HG03108 (cell line): ENCODE data around the gene BRS3.
"Not testable (repeated sequence)": the region's sequence is repeated elsewhere in the genome, so short reads cannot be mapped to it uniquely, and the experiment has no call there.

Experiments
- ATAC-seq: cut with Tn5 transposase; IDR thresholded peaks from one replicate; pipeline ENCODE4 v1.9.1; 2021; ENCODE audit warnings: moderate library complexity; ENCODE audit not compliant: unreplicated experiment

The BRS3 gene

GRCh38 chrX:136487647-136488046 lies at the start of gene BRS3:
Gene BRS3, plus strand, starts transcription at chrX:136487947. Its CDS starts 168 bp downstream, at chrX:136488115.
- ATAC-seq, result no peak

DNA sequence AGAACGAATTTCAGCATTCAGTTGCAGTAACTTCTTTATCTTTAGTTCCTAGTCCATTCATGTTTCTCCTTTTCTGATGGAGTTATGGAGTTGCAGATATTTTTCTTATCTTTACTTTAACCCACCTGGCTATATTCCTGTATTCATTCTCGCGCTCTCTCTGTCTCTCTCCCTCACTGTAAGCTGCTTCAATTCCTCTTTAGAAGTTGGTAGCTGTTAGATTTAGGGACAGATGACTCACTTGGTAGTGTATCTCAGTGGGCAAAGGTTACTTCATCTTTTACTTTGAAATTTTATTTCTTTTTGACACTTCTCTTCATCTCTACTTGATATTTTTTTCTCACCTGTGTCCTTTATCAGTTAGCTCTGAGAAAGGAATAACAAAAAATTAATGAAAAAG lies 49.6 kb upstream of the BRS3 start:
- no peak for ATAC-seq

DNA sequence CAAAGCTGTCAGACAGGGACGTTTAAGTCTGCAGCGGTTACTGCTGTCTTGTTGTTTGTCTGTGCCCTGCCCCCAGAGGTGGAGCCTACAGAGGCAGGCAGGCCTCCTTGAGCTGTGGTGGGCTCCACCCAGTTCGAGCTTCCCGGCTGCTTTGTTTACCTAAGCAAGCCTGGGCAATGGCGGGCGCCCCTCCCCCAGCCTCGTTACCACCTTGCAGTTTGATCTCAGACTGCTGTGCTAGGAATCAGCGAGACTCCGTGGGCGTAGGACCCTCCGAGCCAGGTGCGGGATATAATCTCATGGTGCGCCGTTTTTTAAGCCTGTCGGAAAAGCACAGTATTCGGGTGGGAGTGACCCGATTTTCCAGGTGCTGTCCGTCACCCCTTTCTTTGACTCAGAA lies 42.1 kb upstream of the BRS3 start:
- not testable (repeated sequence) for ATAC-seq

GRCh38 chrX:136446208-136446607 lies 41.5 kb upstream of the BRS3 start:
- no peak for ATAC-seq

DNA sequence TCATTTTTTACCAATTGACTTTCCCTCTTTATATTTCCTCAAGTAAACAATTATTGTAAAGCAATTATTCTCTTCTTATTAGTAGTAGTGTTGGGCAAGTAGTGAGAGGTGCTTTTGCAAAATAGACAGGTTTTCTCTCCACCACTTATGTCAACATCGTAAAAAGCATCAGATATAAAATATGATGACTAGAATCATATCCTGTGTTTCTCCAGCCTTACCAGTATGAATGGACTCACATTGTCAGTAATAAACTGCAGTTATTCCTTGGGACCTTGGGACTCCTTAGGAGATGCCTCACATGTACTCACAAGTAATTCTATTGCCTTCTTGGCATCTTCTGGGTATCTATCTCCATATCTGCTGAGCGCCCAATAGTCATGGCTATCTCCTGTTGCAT lies 40.4 kb upstream of the BRS3 start:
- ATAC-seq, result no peak

GRCh38 chrX:136447968-136448367 lies 39.8 kb upstream of the BRS3 start:
- ATAC-seq, result no peak

- no peak for ATAC-seq
These were observed 37.5 kb upstream of the BRS3 start for GRCh38 chrX:136450050-136450830.

DNA sequence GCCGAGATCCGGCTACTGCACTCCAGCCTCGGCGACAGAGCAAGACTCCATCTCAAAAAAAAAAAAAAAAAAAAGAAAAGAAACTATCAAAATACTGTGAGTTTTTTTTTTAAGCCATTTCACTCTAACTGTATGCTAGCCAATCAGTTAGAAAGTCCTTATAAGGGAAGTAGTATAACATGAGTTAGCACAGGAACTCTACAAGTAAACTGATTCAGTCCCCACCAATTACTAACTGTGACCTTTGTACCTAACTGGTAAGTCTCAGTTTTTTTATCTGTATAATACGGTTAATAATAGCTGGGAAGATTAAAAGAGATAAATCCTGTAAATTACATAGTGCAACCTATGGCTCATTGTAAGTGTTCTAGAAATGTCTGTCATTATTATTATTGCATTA lies 35.1 kb upstream of the BRS3 start:
- no peak for ATAC-seq

GRCh38 chrX:136453114-136453513 lies 34.6 kb upstream of the BRS3 start:
- ATAC-seq, result no peak

- ATAC-seq, result no peak
These were observed 34.0 kb upstream of the BRS3 start for GRCh38 chrX:136453771-136454170.

GRCh38 chrX:136456133-136456532 lies 31.6 kb upstream of the BRS3 start:
- ATAC-seq, result no peak

GRCh38 chrX:136457303-136457917 lies 30.3 kb upstream of the BRS3 start:
- ATAC-seq, result no peak

DNA sequence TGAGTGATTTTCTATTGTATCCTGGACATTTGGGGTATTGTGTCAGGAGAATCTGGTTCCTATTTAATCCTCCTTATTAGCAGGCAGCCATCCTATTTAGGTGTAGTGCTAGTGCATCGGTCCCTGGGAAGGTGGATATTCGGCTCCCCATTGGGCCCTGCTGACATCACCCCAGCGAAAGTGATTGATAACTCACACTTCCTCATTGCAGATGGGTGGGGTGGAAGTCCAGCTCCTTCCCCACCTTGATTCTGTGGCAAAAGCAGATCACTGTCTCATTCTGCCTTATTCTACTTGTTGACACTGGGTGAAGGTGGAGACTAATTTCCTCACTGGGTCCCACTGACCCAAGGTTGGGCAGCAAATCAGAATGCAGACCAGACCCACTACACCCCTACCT lies 23.2 kb upstream of the BRS3 start:
- ATAC-seq, result no peak

GRCh38 chrX:136467303-136467702 lies 20.4 kb upstream of the BRS3 start:
- ATAC-seq, result no peak

GRCh38 chrX:136468391-136469103 lies 19.2 kb upstream of the BRS3 start:
- no peak for ATAC-seq

DNA sequence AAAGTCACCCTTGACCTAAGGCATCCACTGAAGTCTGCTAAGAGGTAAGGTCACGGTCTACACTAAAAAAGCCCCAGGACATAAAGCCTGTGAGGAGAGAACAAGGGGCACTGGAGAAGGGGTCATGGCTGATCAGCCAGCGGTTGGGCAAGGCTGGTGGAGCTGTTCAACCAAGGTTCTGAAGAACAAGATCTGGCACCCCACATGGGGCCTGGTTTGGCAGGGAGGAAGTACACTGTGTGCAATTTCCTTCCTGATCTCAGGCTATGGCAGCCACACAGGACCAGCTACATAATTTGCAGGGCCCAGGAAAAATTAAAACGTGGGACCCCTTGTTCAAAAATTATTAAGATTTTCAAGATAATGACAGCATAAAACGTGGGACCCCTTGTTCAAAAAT lies 14.1 kb upstream of the BRS3 start:
- no peak for ATAC-seq

DNA sequence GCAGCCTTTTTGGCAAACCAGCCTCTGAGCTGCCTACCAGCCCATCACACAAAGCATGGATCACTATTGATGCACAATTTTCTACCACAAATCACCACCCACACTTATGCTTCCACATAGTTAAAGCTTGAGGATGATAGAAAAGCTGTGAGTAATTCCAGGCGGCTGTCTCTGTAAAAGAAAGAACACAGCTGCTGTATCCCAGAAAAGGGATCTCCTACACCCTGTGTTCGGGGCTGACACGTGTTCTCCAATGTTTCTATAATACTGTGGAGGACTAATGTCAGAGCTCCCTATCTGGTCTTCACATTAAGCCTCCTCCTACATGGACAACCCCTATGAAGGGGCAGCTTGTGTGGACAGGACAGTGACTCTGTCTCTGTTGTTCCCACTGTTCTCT lies 12.5 kb upstream of the BRS3 start:
- no peak for ATAC-seq

GRCh38 chrX:136476501-136476900 lies 11.2 kb upstream of the BRS3 start:
- no peak for ATAC-seq

GRCh38 chrX:136477026-136477425 lies 10.7 kb upstream of the BRS3 start:
- no peak for ATAC-seq

DNA sequence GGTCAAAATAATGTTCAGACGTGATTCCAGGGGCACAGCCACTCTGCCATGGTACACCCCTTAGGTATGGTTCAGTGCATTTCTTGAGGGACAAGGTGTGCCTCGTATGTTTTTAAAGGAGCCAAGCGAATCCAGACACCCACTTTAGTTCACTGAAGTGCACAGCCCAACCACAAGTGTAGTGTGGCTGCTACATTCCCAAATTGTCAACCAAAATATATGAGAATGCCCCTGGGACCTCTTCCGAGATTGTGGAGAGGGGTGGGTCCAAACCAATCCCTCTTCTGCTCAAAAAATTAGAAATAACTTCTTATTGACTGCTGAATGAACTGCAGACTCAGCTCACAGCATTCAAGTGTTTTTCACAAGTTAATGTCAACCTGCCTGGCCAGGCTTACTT lies 7.4 kb upstream of the BRS3 start:
- ATAC-seq, result no peak

GRCh38 chrX:136488706-136489105 lies 959 bp downstream of the BRS3 start:
- no peak for ATAC-seq

DNA sequence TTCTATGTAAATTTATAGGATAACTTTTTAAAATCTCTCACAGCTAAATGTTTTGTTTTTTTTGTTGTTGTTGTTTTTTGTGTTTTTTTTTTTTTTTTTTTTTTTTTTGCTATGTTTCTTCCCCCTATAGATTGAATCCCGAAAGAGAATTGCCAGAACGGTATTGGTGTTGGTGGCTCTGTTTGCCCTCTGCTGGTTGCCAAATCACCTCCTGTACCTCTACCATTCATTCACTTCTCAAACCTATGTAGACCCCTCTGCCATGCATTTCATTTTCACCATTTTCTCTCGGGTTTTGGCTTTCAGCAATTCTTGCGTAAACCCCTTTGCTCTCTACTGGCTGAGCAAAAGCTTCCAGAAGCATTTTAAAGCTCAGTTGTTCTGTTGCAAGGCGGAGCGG lies 4.1 kb downstream of the BRS3 start:
- no peak for ATAC-seq
